MCF 10A (cell line): ENCODE results near the gene GPC4. TPM values are rescaled to one million over a fixed set of nuclear protein-coding genes. Genes with fewer than 3 reads are reported as not detected.
A peak's percentile ranks its signal among the peaks of the same experiment; 100 is the strongest.

Source experiments
- BruUV-seq: library from RNA; stranded (reverse); fragments of 400-500 nt; replicated peaks from 2 replicates; lab custom pipeline; 2021; lab: Mats Ljungman, UMichigan
- CTCF ChIA-PET: fragments of 300-600 bp; sonication (Branson Sonifier 250); formaldehyde crosslinking; extraction: SDS; loops from one replicate; lab custom pipeline; 2021; ENCODE audit warnings: antibody characterized with exemption, inconsistent platforms; lab: Yijun Ruan, JAX
- POLR2A ChIA-PET: fragments of 300-600, 350-650 bp; sonication (Branson Sonifier 250); formaldehyde crosslinking; extraction: SDS; loops from one replicate; lab custom pipeline; 2020; ENCODE audit warnings: antibody characterized with exemption, inconsistent platforms; lab: Yijun Ruan, JAX
- DNase-seq: peaks from one replicate; pipeline ENCODE4 v3.0.0-alpha.2; 2018; ENCODE audit not compliant: unreplicated experiment
- H3K27ac Mint-ChIP-seq: one replicate; pipeline ENCODE4 v1.8.0; 2022; ENCODE audit warnings: mild to moderate bottlenecking, low read depth, mixed read lengths; ENCODE audit not compliant: unreplicated experiment
- H3K27me3 Mint-ChIP-seq: one replicate; pipeline ENCODE4 v1.8.0; 2022; ENCODE audit warnings: mixed read lengths; ENCODE audit not compliant: insufficient read depth, unreplicated experiment
- H3K36me3 Mint-ChIP-seq: one replicate; pipeline ENCODE4 v1.8.0; 2022; ENCODE audit warnings: mild to moderate bottlenecking, moderate library complexity, mixed read lengths; ENCODE audit not compliant: insufficient read depth, unreplicated experiment
- H3K4me1 Mint-ChIP-seq: one replicate; pipeline ENCODE4 v1.8.0; 2022; ENCODE audit warnings: mixed read lengths; ENCODE audit not compliant: insufficient read depth, unreplicated experiment
- H3K4me3 Mint-ChIP-seq: one replicate; pipeline ENCODE4 v1.8.0; 2022; ENCODE audit warnings: mild to moderate bottlenecking, moderate library complexity, mixed read lengths; ENCODE audit not compliant: unreplicated experiment
- H3K9me3 Mint-ChIP-seq: one replicate; pipeline ENCODE4 v1.8.0; 2022; ENCODE audit warnings: mixed read lengths; ENCODE audit not compliant: unreplicated experiment
- CTCF ChIP-seq: fragments of 200-600 bp; IDR thresholded peaks from one replicate; pipeline ENCODE4 v1.8.0; 2022; ENCODE audit warnings: antibody characterized with exemption, mild to moderate bottlenecking; ENCODE audit not compliant: unreplicated experiment
- intact Hi-C: fragments of 100-400 bp; cut with micrococcal nuclease; formaldehyde crosslinking; loops from 2 replicates; pipeline ENCODE4 v1.14.1; 2022
- total RNA-seq: library from RNA; stranded (reverse); gene quantifications from 2 replicates; pipeline ENCODE4 v1.2.3, GENCODE V29; 2022

Gene GPC4
- total RNA-seq, 1 experiment from 2014 or later: 1.4 TPM

- H3K4me3 Mint-ChIP-seq: peak overlapping the region; percentile 88
- POLR2A ChIA-PET: interaction anchor here (0.9 to 1.2 kb wide), 2 partner anchors 30 to 80 kb away, joined by 4 read pairs; no protein-coding TSS in a partner anchor
- no peak overlapping the region for H3K27ac Mint-ChIP-seq
- no peaks in the 10 kb centered on the region for H3K36me3 Mint-ChIP-seq
- intact Hi-C loops: loop anchor here (1.0 to 10.0 kb wide), 2 partner anchors 31 to 250 kb away; no protein-coding TSS in a partner anchor
- no peak for TF ChIP-seq CTCF
- BruUV-seq: no TSS peak
- no peaks in the 10 kb centered on the region for H3K9me3 Mint-ChIP-seq
- H3K4me1 Mint-ChIP-seq: no peaks in the 10 kb centered on the region
- CTCF ChIA-PET: interaction anchor here (0.6 kb wide), 1 partner anchor 167 kb away, joined by 3 read pairs; no protein-coding TSS in a partner anchor
- peaks cover 55% of the 10 kb centered on the region for H3K27me3 Mint-ChIP-seq
- DNase-seq: peak; percentile 20
Observed at GRCh38 chrX:133414406-133415275, 648 bp downstream of the GPC4 start.

GRCh38 chrX:133413218-133413925, 1.9 kb downstream of the GPC4 start:
- Mint-ChIP-seq H3K9me3 (no peaks in the 10 kb centered on the region), H3K27ac (no peak overlapping the region), H3K36me3 (no peaks in the 10 kb centered on the region), H3K4me3 (peak overlapping the region; percentile 88), H3K4me1 (no peaks in the 10 kb centered on the region), H3K27me3 (peaks cover 50% of the 10 kb centered on the region)
- POLR2A ChIA-PET: no interaction called here
- CTCF ChIA-PET: interaction anchor here (0.6 kb wide), 1 partner anchor 340 kb away, joined by 3 read pairs; no protein-coding TSS in a partner anchor
- no TSS peak for BruUV-seq
- no peak for TF ChIP-seq CTCF
- DNase-seq: no peak
- intact Hi-C loops: loop anchor here (10.0 kb wide), 1 partner anchor 251 kb away; no protein-coding TSS in a partner anchor

GRCh38 chrX:133412665-133413064, 2.6 kb downstream of the GPC4 start:
- Mint-ChIP-seq H3K4me3 (no peak overlapping the region), H3K36me3 (no peaks in the 10 kb centered on the region), H3K4me1 (no peaks in the 10 kb centered on the region), H3K27ac (no peak overlapping the region), H3K27me3 (peaks cover 50% of the 10 kb centered on the region), H3K9me3 (no peaks in the 10 kb centered on the region)
- no peak for TF ChIP-seq CTCF
- POLR2A ChIA-PET: no interaction called here
- CTCF ChIA-PET: no interaction called here
- no TSS peak for BruUV-seq
- intact Hi-C loops: loop anchor here (10.0 kb wide), 1 partner anchor 252 kb away; no protein-coding TSS in a partner anchor
- DNase-seq: no peak

GRCh38 chrX:133412246-133412645, 3.0 kb downstream of the GPC4 start:
- intact Hi-C loops: loop anchor here (10.0 kb wide), 1 partner anchor 253 kb away; no protein-coding TSS in a partner anchor
- Mint-ChIP-seq H3K4me1 (no peaks in the 10 kb centered on the region), H3K9me3 (no peaks in the 10 kb centered on the region), H3K27ac (no peak overlapping the region), H3K27me3 (peaks cover 50% of the 10 kb centered on the region), H3K4me3 (no peak overlapping the region), H3K36me3 (no peaks in the 10 kb centered on the region)
- TF ChIP-seq CTCF: no peak
- BruUV-seq: no TSS peak
- ChIA-PET CTCF (interaction anchor here (0.6 to 1.1 kb wide), 2 partner anchors 107 to 259 kb away, joined by 3 to 4 read pairs; no protein-coding TSS in a partner anchor), POLR2A (no interaction called here)
- DNase-seq: no peak
